Fibroblast of the aortic adventitia (primary cell): ENCODE data around the gene INHBC. TPM values are rescaled to one million over a fixed set of nuclear protein-coding genes. Genes with fewer than 3 reads are reported as not detected.
"Not testable (repeated sequence)": the region's sequence is repeated elsewhere in the genome, so short reads cannot be mapped to it uniquely, and the experiment has no call there.

Source experiments
- DNase-seq: peaks from one replicate; pipeline ENCODE4 v3.0.0-alpha.2; 2010; ENCODE audit warnings: low read depth
- H3K4me3 ChIP-seq: 2 replicates; pipeline ENCODE4 v1.5.1; 2011; ENCODE audit warnings: low read depth, mild to moderate bottlenecking, control low read depth, low read length, moderate library complexity
- total RNA-seq: library from RNA; depleted of rRNA; stranded (reverse); fragments of >200 nt; gene quantifications from 2 replicates; pipeline ENCODE4 v1.2.3, GENCODE V29; 2012; ENCODE audit warnings: low replicate concordance
- TF ChIP-seq, protein P1 (sequence below): IDR thresholded peaks from 2 replicates; pipeline ENCODE4 v1.5.1; 2011; ENCODE audit warnings: mild to moderate bottlenecking, low read length, control low read depth, inconsistent platforms; ENCODE audit not compliant: insufficient read depth

INHBC gene
- total RNA-seq, 1 donor, result not detected

DNA sequence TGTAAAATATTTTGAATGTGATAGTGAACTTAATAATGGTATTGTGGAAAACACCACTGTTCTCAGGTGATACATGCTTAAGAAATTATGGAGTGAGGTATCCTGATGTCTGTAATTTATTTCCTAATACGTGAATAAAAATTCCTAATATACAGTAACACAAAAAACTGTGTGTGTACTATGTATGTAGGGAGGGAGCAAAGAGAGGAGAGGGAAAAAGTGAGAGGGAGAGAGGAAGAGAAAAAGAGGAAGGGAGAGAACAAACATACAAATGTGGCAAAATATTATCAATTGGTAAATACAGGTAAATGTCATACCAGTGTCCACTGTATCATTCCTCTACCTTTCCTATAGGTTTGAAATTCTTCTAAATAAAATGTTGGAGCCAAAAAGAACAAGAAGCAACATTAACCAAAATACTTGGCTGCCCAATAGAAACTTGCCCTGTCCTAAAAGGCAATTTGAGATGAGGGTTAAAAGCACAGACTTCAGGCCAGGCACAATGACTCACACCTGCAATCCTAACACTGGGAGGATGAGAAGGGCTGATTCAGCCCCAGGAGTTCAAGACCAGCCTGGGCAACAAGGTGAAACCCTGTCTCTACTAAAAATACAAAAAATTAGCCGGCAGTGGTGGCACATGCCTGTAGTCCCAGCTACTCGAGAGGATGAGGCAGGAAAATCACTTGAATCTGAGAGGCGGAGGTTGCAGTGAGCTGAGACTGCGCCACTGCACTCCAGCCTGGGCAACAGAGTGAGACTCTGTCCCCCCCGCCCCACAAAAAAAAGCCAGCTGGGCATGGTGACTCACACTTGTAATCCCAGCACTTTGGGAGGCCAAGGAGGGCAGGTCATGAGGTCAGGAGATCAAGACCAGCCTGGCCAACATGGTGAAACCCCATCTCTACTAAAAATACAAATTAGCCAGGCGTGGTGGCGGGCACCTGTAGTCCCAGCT lies 18.3 kb upstream of the INHBC start:
- TF ChIP-seq, protein P1, sequence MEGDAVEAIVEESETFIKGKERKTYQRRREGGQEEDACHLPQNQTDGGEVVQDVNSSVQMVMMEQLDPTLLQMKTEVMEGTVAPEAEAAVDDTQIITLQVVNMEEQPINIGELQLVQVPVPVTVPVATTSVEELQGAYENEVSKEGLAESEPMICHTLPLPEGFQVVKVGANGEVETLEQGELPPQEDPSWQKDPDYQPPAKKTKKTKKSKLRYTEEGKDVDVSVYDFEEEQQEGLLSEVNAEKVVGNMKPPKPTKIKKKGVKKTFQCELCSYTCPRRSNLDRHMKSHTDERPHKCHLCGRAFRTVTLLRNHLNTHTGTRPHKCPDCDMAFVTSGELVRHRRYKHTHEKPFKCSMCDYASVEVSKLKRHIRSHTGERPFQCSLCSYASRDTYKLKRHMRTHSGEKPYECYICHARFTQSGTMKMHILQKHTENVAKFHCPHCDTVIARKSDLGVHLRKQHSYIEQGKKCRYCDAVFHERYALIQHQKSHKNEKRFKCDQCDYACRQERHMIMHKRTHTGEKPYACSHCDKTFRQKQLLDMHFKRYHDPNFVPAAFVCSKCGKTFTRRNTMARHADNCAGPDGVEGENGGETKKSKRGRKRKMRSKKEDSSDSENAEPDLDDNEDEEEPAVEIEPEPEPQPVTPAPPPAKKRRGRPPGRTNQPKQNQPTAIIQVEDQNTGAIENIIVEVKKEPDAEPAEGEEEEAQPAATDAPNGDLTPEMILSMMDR, result no peak

DNA sequence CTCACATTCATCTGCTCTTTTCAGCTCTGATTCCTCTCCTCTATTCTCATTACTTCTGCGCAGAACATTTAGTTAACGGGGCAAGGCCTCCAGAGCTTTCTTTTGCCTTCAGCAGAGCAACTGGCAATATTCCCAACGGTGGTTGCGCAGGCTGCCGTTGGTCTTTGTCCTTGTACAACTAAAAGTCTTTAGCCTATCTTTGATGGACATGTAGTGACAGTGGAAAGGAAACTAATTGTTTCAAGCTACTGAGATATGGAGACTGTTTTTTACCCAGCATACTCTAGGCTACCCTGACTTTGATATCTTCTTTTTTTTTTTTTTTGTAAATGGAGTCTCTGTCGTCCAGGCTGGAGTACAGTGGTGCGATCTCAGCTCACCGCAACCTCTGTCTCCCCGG lies 16.3 kb upstream of the INHBC start:
- TF ChIP-seq, protein P1, result no peak
- no peak overlapping the region for H3K4me3 ChIP-seq
- DNase-seq, result no peak

More for the DNA sequence above, 18.3 kb upstream of the INHBC start:
- peak; percentile 35 for DNase-seq
- no peak overlapping the region for H3K4me3 ChIP-seq

DNA sequence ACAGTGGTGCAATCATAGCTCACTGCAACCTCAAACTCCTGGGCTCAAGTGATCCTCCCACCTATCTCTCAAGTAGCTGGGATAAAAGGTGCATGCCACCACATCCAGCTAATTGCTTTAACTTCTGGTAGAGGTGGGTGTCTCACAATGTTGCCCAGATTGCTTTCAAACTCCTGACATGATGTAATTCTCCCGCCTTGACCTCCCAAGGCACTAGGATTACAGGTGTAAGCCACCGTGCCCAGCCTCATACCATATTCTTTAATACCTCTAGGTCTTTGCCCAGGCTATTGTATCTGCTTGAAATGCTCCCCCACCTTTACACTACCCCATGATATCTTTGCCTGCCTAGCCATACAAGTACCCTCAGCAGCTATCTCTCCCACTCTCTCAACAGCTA lies 15.1 kb upstream of the INHBC start:
- no peak for DNase-seq

DNA sequence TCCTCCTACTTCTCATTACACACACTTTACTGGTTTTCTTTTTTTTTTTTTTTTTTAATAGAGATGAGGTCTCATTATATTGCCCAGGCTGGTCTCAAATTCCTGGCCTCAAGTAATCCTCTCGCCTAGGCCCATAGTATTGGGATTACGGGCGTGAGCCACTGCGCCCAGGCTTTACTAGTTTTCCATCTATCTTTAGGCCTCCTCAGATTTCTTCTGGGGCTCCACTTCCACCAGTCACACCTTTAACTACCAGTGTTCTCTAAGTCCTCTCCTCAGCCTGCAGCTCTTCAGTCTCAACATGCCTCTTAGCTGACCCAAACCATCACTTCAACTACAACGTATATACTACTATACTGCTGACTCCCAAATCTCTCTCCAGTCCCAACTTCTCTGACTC lies 14.1 kb upstream of the INHBC start:
- no peak for DNase-seq
- TF ChIP-seq, protein P1, result no peak
- no peak overlapping the region for H3K4me3 ChIP-seq

More for the DNA sequence above, 15.1 kb upstream of the INHBC start:
- TF ChIP-seq, protein P1, result no peak
- no peak overlapping the region for H3K4me3 ChIP-seq

DNA sequence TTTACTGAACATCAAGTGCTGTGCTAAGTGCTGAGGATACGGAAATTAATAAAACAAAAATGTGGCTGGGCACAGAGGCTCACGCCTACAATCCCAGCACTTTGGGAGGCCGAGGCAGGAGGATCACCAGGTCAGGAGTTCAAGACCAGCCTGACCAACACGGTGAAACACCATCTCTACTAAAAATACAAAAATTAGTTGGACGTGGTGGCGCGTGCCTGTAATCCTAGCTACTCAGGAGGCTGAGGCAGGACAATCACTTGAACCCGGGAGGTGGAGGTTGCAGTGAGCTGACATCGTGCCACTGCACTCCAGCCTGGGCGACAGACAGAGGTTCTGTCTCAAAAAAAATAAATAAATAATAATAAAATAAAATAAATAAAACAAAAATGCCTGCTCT lies 7.6 kb upstream of the INHBC start:
- H3K4me3 ChIP-seq, DNase-seq: not testable (repeated sequence)

DNA sequence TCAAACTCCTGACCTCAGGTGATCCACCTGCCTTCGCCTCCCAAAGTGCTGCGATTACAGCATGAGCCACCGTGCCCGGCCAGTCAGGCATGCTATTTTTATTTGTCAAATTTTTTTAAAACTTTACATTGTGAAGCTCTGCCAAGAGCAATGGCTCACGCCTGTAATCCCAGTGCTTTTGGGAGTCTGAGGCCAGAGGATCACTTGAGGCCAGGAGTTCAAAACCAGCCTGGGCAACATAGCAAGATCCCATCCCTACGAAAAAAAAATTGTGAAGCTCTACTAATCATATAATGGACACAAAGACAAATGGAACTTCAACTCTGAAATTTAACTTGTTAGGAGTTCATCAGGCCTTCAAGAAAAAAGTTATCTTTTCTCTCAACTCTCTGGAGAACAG lies 5.6 kb upstream of the INHBC start:
- no peak for DNase-seq
- no peak overlapping the region for H3K4me3 ChIP-seq
- TF ChIP-seq, protein P1, result no peak

DNA sequence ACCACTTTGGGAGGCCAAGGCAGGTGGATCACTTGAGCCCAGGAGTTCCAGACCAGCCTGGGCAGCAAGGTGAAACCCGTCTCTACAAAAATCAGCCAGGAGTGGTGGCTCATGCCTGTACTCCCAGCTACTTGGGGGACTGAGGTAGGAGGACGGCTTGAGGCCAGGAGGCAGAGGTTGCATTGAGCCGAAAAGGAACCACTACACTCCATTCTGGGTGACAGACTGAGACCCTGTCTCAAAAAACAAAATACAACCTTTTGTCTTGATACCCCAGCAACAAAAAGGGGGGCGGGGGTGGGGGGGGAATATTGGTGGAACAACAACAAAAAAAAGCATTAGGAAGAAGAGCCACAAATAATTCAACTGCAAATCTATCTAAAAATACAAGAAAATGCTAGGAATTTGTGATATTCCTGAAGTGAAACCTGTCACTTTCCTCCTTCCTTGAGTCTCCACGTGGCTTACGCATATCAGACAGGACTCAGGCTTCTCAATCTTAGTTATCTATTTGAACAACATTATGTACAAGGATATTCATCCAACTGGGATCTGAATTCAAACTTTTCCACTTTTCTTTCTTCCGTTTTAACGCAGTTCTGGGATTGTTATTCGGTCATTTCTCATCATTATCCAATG lies 5.0 kb upstream of the INHBC start:
- TF ChIP-seq, protein P1, result no peak
- peak overlapping the region; percentile 77 for H3K4me3 ChIP-seq
- no peak for DNase-seq
